ENCODE measurements around the gene S100A7A. TPM values are rescaled to one million over a fixed set of nuclear protein-coding genes. Genes with fewer than 3 reads are reported as not detected.

Gene S100A7A
- total and polyA plus RNA-seq, 2 of the 13 experiments (the other 11 are each of a cell fraction or from before 2014, with no cell fraction given): not detected

DNA sequence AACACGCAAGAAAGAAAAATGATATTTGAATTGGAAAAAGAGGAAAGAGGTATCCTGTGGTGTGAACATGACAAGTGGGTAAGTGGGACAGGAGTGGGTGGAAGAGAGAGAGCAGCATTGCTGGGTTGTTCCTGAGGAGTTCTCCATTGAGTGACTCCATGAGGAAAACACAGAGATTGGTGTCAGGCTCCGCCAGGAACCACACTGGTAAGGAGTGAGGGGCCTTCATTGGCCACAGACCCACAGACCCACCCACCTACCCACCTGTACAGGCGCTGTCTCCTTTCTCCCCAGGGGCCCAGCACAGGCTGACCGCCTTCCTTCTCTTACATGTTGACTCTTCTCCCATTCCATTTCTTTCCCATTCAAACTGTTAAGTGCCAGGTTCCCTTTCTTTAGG lies 20.9 kb downstream of the S100A7A start:
- no peaks in the 10 kb centered on the region for H3K79me2 ChIP-seq (ENCODE audit: insufficient read depth, low read length)
- intact Hi-C loops (cut with micrococcal nuclease; ENCODE audit: unreplicated experiment): no loop called here
- H4K20me1 ChIP-seq (ENCODE audit: insufficient read depth, low read length): no peaks in the 10 kb centered on the region
- H3K27ac ChIP-seq (ENCODE audit: extremely low read length, insufficient read depth, low read length): no peak overlapping the region
- DNase-seq (ENCODE audit: low spot score) (no peak), ATAC-seq (no peak), FAIRE-seq (no peak)
- no peak overlapping the region for H3K4me2 ChIP-seq (ENCODE audit: low read depth, low read length)
- CTCF ChIA-PET (ENCODE audit: low intra/inter-chr PET ratio, low total read pairs): no interaction called here
- H3K9me3 ChIP-seq (ENCODE audit: low read length): no peaks in the 10 kb centered on the region
- no peak overlapping the region for H3K9ac ChIP-seq (ENCODE audit: insufficient read depth, low read depth, low read length)
- no TSS peak for BruUV-seq (replicated peaks)
- WGBS (ENCODE audit: low lambda C conversion rate): 5% methylated on average over 4 of the region's 4 CpGs
- 0 out of 5 replicates have a peak, but pooled peaks cover 0 to 3% of the 10 kb centered on the region in 2 experiments for H3K27me3 ChIP-seq (ENCODE audit: control insufficient read depth in 1 of 2, insufficient read depth in 2 of 2, low read length in 2 of 2)
- in situ Hi-C loops (cut with HindIII; ENCODE audit: extremely low pct_ligation_motif_present, low pct_unique_long_range_greater_than_20kb): no loop called here
- no peak overlapping the region for H2AFZ ChIP-seq (ENCODE audit: low read length)
- no peaks in the 10 kb centered on the region for H3K4me1 ChIP-seq (ENCODE audit: insufficient read depth, low read length)
- no peak overlapping the region for H3K4me3 ChIP-seq (replicated peaks in 1 of 3; ENCODE audit: insufficient read depth in 1 of 3, low read depth in 2 of 3, low read length in 3 of 3)
- H3K36me3 ChIP-seq (replicated peaks in 1 of 2; ENCODE audit: control insufficient read depth in 1 of 2, insufficient read depth in 2 of 2, low read length in 2 of 2): no peaks in the 10 kb centered on the region
- POLR2A ChIA-PET: no interaction called here
- TF ChIP-seq ZBTB10 (CRISPR knock-in tag; IDR thresholded peaks at IDR 0.05; ENCODE audit: borderline replicate concordance): no peak
- TF ChIP-seq FOXA1 (IDR thresholded peaks at IDR 0.05): no peak
- TF ChIP-seq FOXA1 (CRISPR knock-in tag; IDR thresholded peaks at IDR 0.05): no peak
- TF ChIP-seq ZNF510 (CRISPR knock-in tag; IDR thresholded peaks at IDR 0.05; ENCODE audit: low read depth): no peak
- no peak for TF ChIP-seq SKIL (CRISPR knock-in tag; IDR thresholded peaks at IDR 0.05; ENCODE audit: borderline replicate concordance)
- no peak for TF ChIP-seq HNRNPUL1 (IDR thresholded peaks at IDR 0.05; ENCODE audit: low read depth, low read length)
- no peak for TF ChIP-seq DMTF1 (CRISPR knock-in tag; IDR thresholded peaks at IDR 0.05)
- TF ChIP-seq ZNF335 (CRISPR knock-in tag; IDR thresholded peaks at IDR 0.05): no peak
- no peak for TF ChIP-seq FOXO1 (CRISPR knock-in tag; IDR thresholded peaks at IDR 0.05)
- no peak for TF ChIP-seq NFE2L1 (CRISPR knock-in tag; IDR thresholded peaks at IDR 0.05; ENCODE audit: borderline replicate concordance)
- TF ChIP-seq, protein P1, sequence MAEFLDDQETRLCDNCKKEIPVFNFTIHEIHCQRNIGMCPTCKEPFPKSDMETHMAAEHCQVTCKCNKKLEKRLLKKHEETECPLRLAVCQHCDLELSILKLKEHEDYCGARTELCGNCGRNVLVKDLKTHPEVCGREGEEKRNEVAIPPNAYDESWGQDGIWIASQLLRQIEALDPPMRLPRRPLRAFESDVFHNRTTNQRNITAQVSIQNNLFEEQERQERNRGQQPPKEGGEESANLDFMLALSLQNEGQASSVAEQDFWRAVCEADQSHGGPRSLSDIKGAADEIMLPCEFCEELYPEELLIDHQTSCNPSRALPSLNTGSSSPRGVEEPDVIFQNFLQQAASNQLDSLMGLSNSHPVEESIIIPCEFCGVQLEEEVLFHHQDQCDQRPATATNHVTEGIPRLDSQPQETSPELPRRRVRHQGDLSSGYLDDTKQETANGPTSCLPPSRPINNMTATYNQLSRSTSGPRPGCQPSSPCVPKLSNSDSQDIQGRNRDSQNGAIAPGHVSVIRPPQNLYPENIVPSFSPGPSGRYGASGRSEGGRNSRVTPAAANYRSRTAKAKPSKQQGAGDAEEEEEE (CRISPR knock-in tag; IDR thresholded peaks at IDR 0.05; ENCODE audit: borderline replicate concordance): no peak
